Measurements from ENCODE around the gene NFKBIL1. TPM values are rescaled to one million over a fixed set of nuclear protein-coding genes. Genes with fewer than 3 reads are reported as not detected.

Gene NFKBIL1
- total and polyA plus RNA-seq, 4 donors = 3.3 to 9.6 (median 7.4) TPM

DNA sequence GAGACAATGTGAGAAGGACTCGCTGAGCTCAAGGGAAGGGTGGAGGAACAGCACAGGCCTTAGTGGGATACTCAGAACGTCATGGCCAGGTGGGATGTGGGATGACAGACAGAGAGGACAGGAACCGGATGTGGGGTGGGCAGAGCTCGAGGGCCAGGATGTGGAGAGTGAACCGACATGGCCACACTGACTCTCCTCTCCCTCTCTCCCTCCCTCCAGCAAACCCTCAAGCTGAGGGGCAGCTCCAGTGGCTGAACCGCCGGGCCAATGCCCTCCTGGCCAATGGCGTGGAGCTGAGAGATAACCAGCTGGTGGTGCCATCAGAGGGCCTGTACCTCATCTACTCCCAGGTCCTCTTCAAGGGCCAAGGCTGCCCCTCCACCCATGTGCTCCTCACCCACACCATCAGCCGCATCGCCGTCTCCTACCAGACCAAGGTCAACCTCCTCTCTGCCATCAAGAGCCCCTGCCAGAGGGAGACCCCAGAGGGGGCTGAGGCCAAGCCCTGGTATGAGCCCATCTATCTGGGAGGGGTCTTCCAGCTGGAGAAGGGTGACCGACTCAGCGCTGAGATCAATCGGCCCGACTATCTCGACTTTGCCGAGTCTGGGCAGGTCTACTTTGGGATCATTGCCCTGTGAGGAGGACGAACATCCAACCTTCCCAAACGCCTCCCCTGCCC is 29.6 kb downstream of the NFKBIL1 start:
- Histone ChIP-seq H3K9ac (ENCODE audit: low read depth in 1 of 2, low read length in 2 of 2) (no peak overlapping the region), H3K4me1 (ENCODE audit: control insufficient read depth in 4 of 4, insufficient read depth in 4 of 4, low read length in 3 of 4) (peaks cover 0 to 15% (median 5%) of the 10 kb centered on the region in 4 donors), H3K27ac (ENCODE audit: low read depth in 1 of 2, low read length in 2 of 2) (no peak overlapping the region), H3K9me3 (ENCODE audit: control insufficient read depth in 4 of 4, low read length in 3 of 4) (no peaks in the 10 kb centered on the region), H3K27me3 (ENCODE audit: control insufficient read depth in 4 of 4, insufficient read depth in 4 of 4, low read length in 3 of 4) (no peaks in the 10 kb centered on the region), H3K36me3 (ENCODE audit: control insufficient read depth in 4 of 4, insufficient read depth in 3 of 4, low read depth in 1 of 4, low read length in 3 of 4) (no peaks in the 10 kb centered on the region), H3K4me3 (ENCODE audit: low read depth in 1 of 3, low read length in 3 of 3) (no peak overlapping the region)
- WGBS = 86% methylated on average over 19 of the region's 19 CpGs
- TF ChIP-seq, protein P1, sequence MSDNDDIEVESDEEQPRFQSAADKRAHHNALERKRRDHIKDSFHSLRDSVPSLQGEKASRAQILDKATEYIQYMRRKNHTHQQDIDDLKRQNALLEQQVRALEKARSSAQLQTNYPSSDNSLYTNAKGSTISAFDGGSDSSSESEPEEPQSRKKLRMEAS (IDR thresholded peaks at IDR 0.05) = no peak
- TF ChIP-seq GABPA (IDR thresholded peaks at IDR 0.05 in 1 of 2, conservative IDR thresholded peaks at IDR 0.05 in 1 of 2) (no peak), JUND (IDR thresholded peaks at IDR 0.05) (no peak), EGR1 (IDR thresholded peaks at IDR 0.05; ENCODE audit: low read depth in 2 of 2) (no peak), RAD21 (IDR thresholded peaks at IDR 0.05) (no peak), HNF4G (IDR thresholded peaks at IDR 0.05) (no peak), FOXA2 (IDR thresholded peaks at IDR 0.05) (no peak), YY1 (IDR thresholded peaks at IDR 0.05) (no peak), TAF1 (conservative IDR thresholded peaks at IDR 0.05) (no peak), NR2F2 (IDR thresholded peaks at IDR 0.05) (no peak)
- TF ChIP-seq, protein P2, sequence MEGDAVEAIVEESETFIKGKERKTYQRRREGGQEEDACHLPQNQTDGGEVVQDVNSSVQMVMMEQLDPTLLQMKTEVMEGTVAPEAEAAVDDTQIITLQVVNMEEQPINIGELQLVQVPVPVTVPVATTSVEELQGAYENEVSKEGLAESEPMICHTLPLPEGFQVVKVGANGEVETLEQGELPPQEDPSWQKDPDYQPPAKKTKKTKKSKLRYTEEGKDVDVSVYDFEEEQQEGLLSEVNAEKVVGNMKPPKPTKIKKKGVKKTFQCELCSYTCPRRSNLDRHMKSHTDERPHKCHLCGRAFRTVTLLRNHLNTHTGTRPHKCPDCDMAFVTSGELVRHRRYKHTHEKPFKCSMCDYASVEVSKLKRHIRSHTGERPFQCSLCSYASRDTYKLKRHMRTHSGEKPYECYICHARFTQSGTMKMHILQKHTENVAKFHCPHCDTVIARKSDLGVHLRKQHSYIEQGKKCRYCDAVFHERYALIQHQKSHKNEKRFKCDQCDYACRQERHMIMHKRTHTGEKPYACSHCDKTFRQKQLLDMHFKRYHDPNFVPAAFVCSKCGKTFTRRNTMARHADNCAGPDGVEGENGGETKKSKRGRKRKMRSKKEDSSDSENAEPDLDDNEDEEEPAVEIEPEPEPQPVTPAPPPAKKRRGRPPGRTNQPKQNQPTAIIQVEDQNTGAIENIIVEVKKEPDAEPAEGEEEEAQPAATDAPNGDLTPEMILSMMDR (IDR thresholded peaks at IDR 0.05; ENCODE audit: low read depth, low read length, missing input control) = no peak
- TF ChIP-seq, protein P3, sequence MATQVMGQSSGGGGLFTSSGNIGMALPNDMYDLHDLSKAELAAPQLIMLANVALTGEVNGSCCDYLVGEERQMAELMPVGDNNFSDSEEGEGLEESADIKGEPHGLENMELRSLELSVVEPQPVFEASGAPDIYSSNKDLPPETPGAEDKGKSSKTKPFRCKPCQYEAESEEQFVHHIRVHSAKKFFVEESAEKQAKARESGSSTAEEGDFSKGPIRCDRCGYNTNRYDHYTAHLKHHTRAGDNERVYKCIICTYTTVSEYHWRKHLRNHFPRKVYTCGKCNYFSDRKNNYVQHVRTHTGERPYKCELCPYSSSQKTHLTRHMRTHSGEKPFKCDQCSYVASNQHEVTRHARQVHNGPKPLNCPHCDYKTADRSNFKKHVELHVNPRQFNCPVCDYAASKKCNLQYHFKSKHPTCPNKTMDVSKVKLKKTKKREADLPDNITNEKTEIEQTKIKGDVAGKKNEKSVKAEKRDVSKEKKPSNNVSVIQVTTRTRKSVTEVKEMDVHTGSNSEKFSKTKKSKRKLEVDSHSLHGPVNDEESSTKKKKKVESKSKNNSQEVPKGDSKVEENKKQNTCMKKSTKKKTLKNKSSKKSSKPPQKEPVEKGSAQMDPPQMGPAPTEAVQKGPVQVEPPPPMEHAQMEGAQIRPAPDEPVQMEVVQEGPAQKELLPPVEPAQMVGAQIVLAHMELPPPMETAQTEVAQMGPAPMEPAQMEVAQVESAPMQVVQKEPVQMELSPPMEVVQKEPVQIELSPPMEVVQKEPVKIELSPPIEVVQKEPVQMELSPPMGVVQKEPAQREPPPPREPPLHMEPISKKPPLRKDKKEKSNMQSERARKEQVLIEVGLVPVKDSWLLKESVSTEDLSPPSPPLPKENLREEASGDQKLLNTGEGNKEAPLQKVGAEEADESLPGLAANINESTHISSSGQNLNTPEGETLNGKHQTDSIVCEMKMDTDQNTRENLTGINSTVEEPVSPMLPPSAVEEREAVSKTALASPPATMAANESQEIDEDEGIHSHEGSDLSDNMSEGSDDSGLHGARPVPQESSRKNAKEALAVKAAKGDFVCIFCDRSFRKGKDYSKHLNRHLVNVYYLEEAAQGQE (IDR thresholded peaks at IDR 0.05) = no peak
- DNase-seq (ENCODE audit: low spot score) = no peak

DNA sequence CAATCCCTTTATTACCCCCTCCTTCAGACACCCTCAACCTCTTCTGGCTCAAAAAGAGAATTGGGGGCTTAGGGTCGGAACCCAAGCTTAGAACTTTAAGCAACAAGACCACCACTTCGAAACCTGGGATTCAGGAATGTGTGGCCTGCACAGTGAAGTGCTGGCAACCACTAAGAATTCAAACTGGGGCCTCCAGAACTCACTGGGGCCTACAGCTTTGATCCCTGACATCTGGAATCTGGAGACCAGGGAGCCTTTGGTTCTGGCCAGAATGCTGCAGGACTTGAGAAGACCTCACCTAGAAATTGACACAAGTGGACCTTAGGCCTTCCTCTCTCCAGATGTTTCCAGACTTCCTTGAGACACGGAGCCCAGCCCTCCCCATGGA is 30.2 kb downstream of the NFKBIL1 start:
- Histone ChIP-seq H3K4me3 (ENCODE audit: low read depth in 1 of 3, low read length in 3 of 3) (no peak overlapping the region), H3K4me1 (ENCODE audit: control insufficient read depth in 4 of 4, insufficient read depth in 4 of 4, low read length in 3 of 4) (peaks cover 0 to 16% (median 6%) of the 10 kb centered on the region in 4 donors), H3K36me3 (ENCODE audit: control insufficient read depth in 4 of 4, insufficient read depth in 3 of 4, low read depth in 1 of 4, low read length in 3 of 4) (no peaks in the 10 kb centered on the region), H3K27me3 (ENCODE audit: control insufficient read depth in 4 of 4, insufficient read depth in 4 of 4, low read length in 3 of 4) (no peaks in the 10 kb centered on the region), H3K9me3 (ENCODE audit: control insufficient read depth in 4 of 4, low read length in 3 of 4) (no peaks in the 10 kb centered on the region), H3K27ac (ENCODE audit: low read depth in 1 of 2, low read length in 2 of 2) (no peak overlapping the region), H3K9ac (ENCODE audit: low read depth in 1 of 2, low read length in 2 of 2) (no peak overlapping the region)
- no peak for TF ChIP-seq RXRA (IDR thresholded peaks at IDR 0.05)
- TF ChIP-seq, protein P4, sequence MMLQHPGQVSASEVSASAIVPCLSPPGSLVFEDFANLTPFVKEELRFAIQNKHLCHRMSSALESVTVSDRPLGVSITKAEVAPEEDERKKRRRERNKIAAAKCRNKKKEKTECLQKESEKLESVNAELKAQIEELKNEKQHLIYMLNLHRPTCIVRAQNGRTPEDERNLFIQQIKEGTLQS (IDR thresholded peaks at IDR 0.05) = no peak
- no peak for TF ChIP-seq HNF4G (IDR thresholded peaks at IDR 0.05)
- no peak for TF ChIP-seq GABPA (IDR thresholded peaks at IDR 0.05 in 1 of 2, conservative IDR thresholded peaks at IDR 0.05 in 1 of 2)
- no peak for TF ChIP-seq SP1 (IDR thresholded peaks at IDR 0.05)
- TF ChIP-seq RAD21 (IDR thresholded peaks at IDR 0.05) = no peak
- TF ChIP-seq, protein P5, sequence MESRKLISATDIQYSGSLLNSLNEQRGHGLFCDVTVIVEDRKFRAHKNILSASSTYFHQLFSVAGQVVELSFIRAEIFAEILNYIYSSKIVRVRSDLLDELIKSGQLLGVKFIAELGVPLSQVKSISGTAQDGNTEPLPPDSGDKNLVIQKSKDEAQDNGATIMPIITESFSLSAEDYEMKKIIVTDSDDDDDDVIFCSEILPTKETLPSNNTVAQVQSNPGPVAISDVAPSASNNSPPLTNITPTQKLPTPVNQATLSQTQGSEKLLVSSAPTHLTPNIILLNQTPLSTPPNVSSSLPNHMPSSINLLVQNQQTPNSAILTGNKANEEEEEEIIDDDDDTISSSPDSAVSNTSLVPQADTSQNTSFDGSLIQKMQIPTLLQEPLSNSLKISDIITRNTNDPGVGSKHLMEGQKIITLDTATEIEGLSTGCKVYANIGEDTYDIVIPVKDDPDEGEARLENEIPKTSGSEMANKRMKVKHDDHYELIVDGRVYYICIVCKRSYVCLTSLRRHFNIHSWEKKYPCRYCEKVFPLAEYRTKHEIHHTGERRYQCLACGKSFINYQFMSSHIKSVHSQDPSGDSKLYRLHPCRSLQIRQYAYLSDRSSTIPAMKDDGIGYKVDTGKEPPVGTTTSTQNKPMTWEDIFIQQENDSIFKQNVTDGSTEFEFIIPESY (IDR thresholded peaks at IDR 0.05) = no peak
- no peak for TF ChIP-seq FOXA2 (IDR thresholded peaks at IDR 0.05)
- no peak for TF ChIP-seq HNF4A (conservative IDR thresholded peaks at IDR 0.05)
- TF ChIP-seq, protein P2 (IDR thresholded peaks at IDR 0.05; ENCODE audit: low read depth, low read length, missing input control) = no peak
- no peak for TF ChIP-seq FOXA1 (IDR thresholded peaks at IDR 0.05)
- no peak for DNase-seq (ENCODE audit: low spot score)
- 89% methylated on average over 3 of the region's 3 CpGs for WGBS

Data from liver (tissue), 9 donors.